GM12892 (cell line): ENCODE data around the gene P4HB.
A peak's percentile ranks its signal among the peaks of the same experiment; 100 is the strongest.

Experiments used
- POLR2A ChIP-seq: IDR thresholded peaks from 2 replicates; pipeline ENCODE4 v1.6.1; 2011; ENCODE audit warnings: low read depth, low read length, control low read depth
- POLR2AphosphoS5 ChIP-seq: IDR thresholded peaks from 2 replicates; pipeline ENCODE4 v1.6.1; 2011; ENCODE audit warnings: low read depth, low read length, control low read depth
- TAF1 ChIP-seq: IDR thresholded peaks from 2 replicates; pipeline ENCODE4 v1.6.1; 2011; ENCODE audit warnings: low read depth, mild to moderate bottlenecking, control low read depth, low read length, borderline replicate concordance

GRCh38 chr17:81867170-81867990 lies 7.0 kb upstream of the P4HB start:
- peak; percentile 69 for TF ChIP-seq POLR2AphosphoS5
- TF ChIP-seq POLR2A = peak; percentile 15
- TF ChIP-seq TAF1 = no peak
